ENCODE measurements around the gene ZSCAN5B. TPM values are rescaled to one million over a fixed set of nuclear protein-coding genes. Genes with fewer than 3 reads are reported as not detected.
"Not testable (repeated sequence)": the region's sequence is repeated elsewhere in the genome, so short reads cannot be mapped to it uniquely, and the experiment has no call there.

The ZSCAN5B gene
- total RNA-seq, 1 experiment from 2014 or later = not detected

DNA sequence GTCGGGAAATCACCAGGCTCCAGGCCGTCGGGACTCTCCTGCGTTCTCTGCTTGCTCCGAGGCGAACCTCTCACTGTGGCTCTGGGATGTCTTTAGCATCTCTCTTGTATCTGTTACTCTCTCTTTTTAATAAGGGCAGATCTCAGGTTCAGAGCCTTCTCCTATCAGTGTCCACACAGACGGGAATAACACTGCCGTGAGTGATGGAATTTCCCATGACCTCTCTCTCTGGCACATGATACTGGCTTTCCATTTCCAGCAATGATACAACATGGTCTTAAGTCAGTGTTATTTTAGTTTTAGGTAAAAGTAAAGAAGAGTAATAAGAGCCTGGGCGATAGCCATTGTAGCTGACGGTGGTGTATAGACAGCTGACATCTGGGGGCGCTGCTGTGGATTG lies 47.2 kb downstream of the ZSCAN5B start:
- H3K4me1 ChIP-seq (ENCODE audit: insufficient read depth, low read length) = no peaks in the 10 kb centered on the region
- no peak overlapping the region for H3K4me2 ChIP-seq (ENCODE audit: low read length)
- 0 out of 2 replicates have a peak, but pooled peaks cover 8% of the 10 kb centered on the region for H4K20me1 ChIP-seq (ENCODE audit: low read length)
- no peak overlapping the region for H3K9ac ChIP-seq (ENCODE audit: low read length)
- ChIA-PET CTCF (no interaction called here), POLR2A (ENCODE audit: unreplicated experiment) (no interaction called here)
- H3K9me2 ChIP-seq (replicated peaks; ENCODE audit: low read length) = no peaks in the 10 kb centered on the region
- H3K4me3 ChIP-seq (ENCODE audit: low read length) = no peak overlapping the region
- no peaks in the 10 kb centered on the region for H3F3A ChIP-seq (ENCODE audit: low read length, unreplicated experiment)
- BruUV-seq (replicated peaks) = no TSS peak
- no peak overlapping the region for H3K27ac ChIP-seq (ENCODE audit: low read length)
- H3K36me3 ChIP-seq (ENCODE audit: low read depth, low read length) = peaks cover 10% of the 10 kb centered on the region
- H3K9me3 ChIP-seq (ENCODE audit: low read length) = no peaks in the 10 kb centered on the region
- no peaks in the 10 kb centered on the region for H3K27me3 ChIP-seq (ENCODE audit: low read length)
- DNase-seq (no peak), ATAC-seq (no peak)
- intact Hi-C loops (cut with micrococcal nuclease) = no loop called here
- peaks cover 28% of the 10 kb centered on the region for H3K79me2 ChIP-seq (ENCODE audit: low read length)
- TF ChIP-seq, protein P1, sequence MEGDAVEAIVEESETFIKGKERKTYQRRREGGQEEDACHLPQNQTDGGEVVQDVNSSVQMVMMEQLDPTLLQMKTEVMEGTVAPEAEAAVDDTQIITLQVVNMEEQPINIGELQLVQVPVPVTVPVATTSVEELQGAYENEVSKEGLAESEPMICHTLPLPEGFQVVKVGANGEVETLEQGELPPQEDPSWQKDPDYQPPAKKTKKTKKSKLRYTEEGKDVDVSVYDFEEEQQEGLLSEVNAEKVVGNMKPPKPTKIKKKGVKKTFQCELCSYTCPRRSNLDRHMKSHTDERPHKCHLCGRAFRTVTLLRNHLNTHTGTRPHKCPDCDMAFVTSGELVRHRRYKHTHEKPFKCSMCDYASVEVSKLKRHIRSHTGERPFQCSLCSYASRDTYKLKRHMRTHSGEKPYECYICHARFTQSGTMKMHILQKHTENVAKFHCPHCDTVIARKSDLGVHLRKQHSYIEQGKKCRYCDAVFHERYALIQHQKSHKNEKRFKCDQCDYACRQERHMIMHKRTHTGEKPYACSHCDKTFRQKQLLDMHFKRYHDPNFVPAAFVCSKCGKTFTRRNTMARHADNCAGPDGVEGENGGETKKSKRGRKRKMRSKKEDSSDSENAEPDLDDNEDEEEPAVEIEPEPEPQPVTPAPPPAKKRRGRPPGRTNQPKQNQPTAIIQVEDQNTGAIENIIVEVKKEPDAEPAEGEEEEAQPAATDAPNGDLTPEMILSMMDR (conservative IDR thresholded peaks at IDR 0.05; ENCODE audit: low read depth, low read length) = no peak
- TF ChIP-seq EZH2 (IDR thresholded peaks at IDR 0.05; ENCODE audit: low read length, unreplicated experiment) = no peak
- H2AFZ ChIP-seq (ENCODE audit: low read length) = no peak overlapping the region

DNA sequence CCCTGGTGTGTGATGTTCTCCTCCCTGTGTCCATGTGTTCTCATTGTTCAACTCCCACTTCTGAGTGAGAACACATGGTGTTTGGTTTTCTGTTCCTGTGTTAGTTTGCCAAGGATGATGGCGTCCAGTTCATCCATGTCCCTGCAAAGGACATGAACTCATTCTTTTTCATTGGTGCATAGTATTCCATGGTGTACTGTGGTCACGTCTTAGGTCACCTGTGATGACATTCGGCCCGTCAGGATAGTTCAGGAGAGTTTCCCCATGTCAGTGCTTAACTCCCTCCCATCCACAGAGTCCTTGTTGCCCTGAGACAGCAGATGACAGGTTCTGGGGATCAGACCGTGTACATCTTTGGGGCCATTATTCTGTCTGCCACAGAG lies 47.9 kb downstream of the ZSCAN5B start:
- TF ChIP-seq, protein P1 (conservative IDR thresholded peaks at IDR 0.05; ENCODE audit: low read depth, low read length) = no peak
- no peak for TF ChIP-seq EZH2 (IDR thresholded peaks at IDR 0.05; ENCODE audit: low read length, unreplicated experiment)
- no peak for TF ChIP-seq EZH2phosphoT487 (IDR thresholded peaks at IDR 0.05; ENCODE audit: borderline replicate concordance, low read length)
- H3K4me1 ChIP-seq (ENCODE audit: insufficient read depth, low read length) = no peaks in the 10 kb centered on the region
- intact Hi-C loops (cut with micrococcal nuclease) = no loop called here
- DNase-seq = no peak
- no peaks in the 10 kb centered on the region for H3K27me3 ChIP-seq (ENCODE audit: low read length)
- no peak overlapping the region for H2AFZ ChIP-seq (ENCODE audit: low read length)
- no peak overlapping the region for H3K4me3 ChIP-seq (ENCODE audit: low read length)
- no peaks in the 10 kb centered on the region for H3F3A ChIP-seq (ENCODE audit: low read length, unreplicated experiment)
- H3K9me2 ChIP-seq (replicated peaks; ENCODE audit: low read length) = no peaks in the 10 kb centered on the region
- no peak overlapping the region for H3K27ac ChIP-seq (ENCODE audit: low read length)
- H3K9me3 ChIP-seq (ENCODE audit: low read length) = no peaks in the 10 kb centered on the region
- CTCF ChIA-PET = no interaction called here
- POLR2A ChIA-PET (ENCODE audit: unreplicated experiment) = no interaction called here
- no peak for ATAC-seq
- no TSS peak for BruUV-seq (replicated peaks)
- H3K79me2 ChIP-seq (ENCODE audit: low read length) = peaks cover 33% of the 10 kb centered on the region
- H3K36me3 ChIP-seq (ENCODE audit: low read depth, low read length) = peaks cover 4% of the 10 kb centered on the region; the same call in 1 of the 2 replicates
- 0 out of 2 replicates have a peak, but pooled peaks cover 8% of the 10 kb centered on the region for H4K20me1 ChIP-seq (ENCODE audit: low read length)
- H3K4me2 ChIP-seq (ENCODE audit: low read length) = no peak overlapping the region
- no peak overlapping the region for H3K9ac ChIP-seq (ENCODE audit: low read length)

DNA sequence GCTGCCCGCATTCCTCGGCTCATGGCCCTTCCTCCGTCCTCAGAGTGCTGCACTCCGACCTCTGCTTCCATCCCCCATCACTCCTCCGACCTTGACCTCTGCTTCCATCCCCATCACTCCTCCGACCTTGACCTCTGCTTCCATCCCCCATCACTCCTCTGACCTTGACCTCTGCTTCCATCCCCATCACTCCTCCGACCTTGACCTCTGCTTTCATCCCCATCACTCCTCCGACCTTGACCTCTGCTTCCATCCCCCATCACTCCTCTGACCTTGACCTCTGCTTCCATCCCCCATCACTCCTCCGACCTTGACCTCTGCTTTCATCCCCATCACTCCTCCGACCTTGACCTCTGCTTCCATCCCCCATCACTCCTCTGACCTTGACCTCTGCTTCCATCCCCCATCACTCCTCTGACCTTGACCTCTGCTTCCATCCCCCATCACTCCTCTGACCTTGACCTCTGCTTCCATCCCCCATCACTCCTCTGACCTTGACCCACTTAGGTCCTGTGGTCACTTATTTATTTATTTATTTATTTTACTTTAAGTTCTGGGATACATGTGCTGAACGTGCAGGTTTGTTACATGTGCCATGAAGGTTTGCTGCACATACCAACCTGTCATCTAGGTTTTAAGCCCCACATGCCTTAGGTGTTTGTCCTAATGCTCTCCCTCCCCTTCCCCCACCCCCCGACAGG lies 48.5 kb downstream of the ZSCAN5B start:
- intact Hi-C loops (cut with micrococcal nuclease); H2AFZ ChIP-seq (ENCODE audit: low read length); H3K27me3 ChIP-seq (ENCODE audit: low read length); H3K36me3 ChIP-seq (ENCODE audit: low read depth, low read length); DNase-seq; H3K27ac ChIP-seq (ENCODE audit: low read length); H4K20me1 ChIP-seq (ENCODE audit: low read length); H3K4me1 ChIP-seq (ENCODE audit: insufficient read depth, low read length); H3K4me3 ChIP-seq (ENCODE audit: low read length); CTCF ChIA-PET; H3K9me3 ChIP-seq (ENCODE audit: low read length); ATAC-seq; POLR2A ChIA-PET (ENCODE audit: unreplicated experiment); H3F3A ChIP-seq (ENCODE audit: low read length, unreplicated experiment); H3K4me2 ChIP-seq (ENCODE audit: low read length); BruUV-seq (replicated peaks); H3K9ac ChIP-seq (ENCODE audit: low read length); H3K9me2 ChIP-seq (replicated peaks; ENCODE audit: low read length): not testable (repeated sequence)
- peaks cover 39% of the 10 kb centered on the region for H3K79me2 ChIP-seq (ENCODE audit: low read length)

Measured in PC-3 (cell line).